HG03558 (cell line): ENCODE measurements around the gene DAAM2.

ENCODE experiments used
- ATAC-seq: cut with Tn5 transposase; IDR thresholded peaks from one replicate; pipeline ENCODE4 v1.9.1; 2021; ENCODE audit warnings: moderate number of reproducible peaks; ENCODE audit not compliant: unreplicated experiment; ENCODE audit errors: extremely low read depth

The DAAM2 gene

GRCh38 chr6:39841923-39842322 lies 49.7 kb downstream of the DAAM2 start:
- ATAC-seq: no peak

DNA sequence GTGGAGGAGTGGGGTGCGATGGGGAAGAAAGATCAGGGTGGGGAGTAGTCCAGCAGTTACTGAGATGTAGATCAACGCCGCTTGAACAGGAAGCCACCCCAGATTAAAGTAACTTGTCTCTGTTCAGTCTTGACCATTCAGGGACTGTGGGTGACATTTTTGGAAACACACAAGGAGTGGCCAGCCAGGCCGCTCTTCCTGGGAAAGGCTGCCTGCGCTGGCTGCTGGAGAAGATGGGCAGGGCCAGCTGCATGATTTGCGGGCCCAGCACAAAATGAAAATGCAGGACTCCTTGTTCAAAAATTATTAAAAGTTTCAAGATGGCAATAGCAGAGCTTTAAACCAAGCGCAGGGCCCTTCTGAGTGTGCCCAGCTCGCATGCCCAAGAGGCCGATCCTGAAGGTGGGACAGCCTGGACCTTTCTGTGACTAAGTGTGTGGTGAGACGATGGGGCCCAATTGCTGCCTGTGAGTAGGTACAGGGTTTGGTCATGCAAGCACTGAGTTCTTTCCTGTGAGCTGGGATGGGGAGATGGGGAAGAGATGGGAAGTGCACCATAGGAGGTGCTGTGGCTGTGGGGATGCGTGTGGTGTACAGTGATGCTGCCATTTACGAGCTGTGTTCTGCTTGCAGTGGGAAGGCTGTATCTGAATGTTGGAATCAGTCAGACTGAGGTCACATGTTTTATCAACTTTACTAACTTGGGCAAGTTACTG lies 51.3 kb downstream of the DAAM2 start:
- no peak for ATAC-seq

GRCh38 chr6:39844866-39845265 lies 52.7 kb downstream of the DAAM2 start:
- no peak for ATAC-seq

DNA sequence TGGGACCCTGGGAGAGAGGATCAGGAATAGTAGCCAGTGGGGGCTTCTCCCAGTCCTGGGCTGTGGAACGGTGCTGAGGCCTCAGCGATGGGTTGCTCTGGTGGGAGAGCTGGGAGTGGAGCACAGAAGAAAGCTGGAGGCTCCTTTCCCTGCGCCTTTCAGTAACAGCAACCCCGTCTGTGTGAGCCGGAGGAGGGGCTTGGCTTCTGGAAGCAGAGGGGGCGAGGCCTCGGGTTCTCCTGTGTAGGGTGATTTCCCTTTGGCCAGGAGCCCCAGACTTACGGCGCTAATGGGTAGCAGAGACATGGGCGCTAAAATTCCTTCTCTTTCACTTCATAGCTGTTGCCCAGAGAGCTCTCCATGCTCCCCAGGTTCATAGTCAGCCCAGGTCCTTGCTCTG lies 55.0 kb downstream of the DAAM2 start:
- ATAC-seq: no peak

DNA sequence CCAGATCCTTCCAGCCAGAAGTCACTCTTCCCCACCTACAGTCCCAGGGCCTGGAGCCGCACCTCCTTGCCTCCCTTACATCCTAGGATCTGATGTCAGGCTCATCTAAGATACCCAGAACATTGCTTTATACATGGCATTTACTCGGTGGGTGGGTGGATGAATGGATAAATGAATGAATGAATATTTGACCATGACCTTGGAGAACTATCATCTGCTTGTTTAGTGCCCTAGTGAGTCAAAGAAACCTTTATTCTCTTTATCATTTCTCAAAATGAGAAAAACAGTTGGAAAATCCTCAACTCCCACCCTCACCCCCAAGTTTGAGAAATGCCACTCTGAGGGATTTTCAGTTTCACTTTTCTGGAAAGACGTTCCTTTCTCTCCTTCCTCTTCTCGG lies 56.0 kb downstream of the DAAM2 start:
- no peak for ATAC-seq

GRCh38 chr6:39849228-39849627 lies 57.1 kb downstream of the DAAM2 start:
- ATAC-seq: no peak

DNA sequence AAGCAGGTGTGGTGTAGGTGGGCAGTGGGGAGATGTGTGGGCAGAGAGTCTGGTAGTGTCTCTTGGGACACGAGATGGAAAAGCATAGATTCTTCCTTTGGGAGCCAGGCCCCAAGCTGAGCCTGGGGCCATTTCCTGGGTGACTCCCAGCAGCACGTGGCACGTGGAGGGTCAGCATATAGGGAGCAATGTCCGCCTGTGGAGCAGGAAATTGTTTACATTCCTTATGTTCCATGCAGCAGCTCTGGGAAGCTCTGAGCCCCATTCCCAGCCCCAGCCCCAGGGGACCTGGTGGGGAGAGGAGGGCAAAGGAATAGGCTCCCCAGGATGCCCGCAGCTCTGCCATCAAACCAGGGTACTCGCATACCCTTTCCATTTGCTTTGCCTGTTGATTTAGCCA lies 57.6 kb downstream of the DAAM2 start:
- no peak for ATAC-seq

GRCh38 chr6:39850736-39851297 lies 58.6 kb downstream of the DAAM2 start:
- no peak for ATAC-seq

GRCh38 chr6:39851331-39851730 lies 59.2 kb downstream of the DAAM2 start:
- no peak for ATAC-seq

- ATAC-seq: no peak
Measured at GRCh38 chr6:39852324-39852723, 60.1 kb downstream of the DAAM2 start.

- no peak for ATAC-seq
Measured at GRCh38 chr6:39853604-39854003, 61.4 kb downstream of the DAAM2 start.

GRCh38 chr6:39855356-39855995 lies 63.3 kb downstream of the DAAM2 start:
- ATAC-seq: no peak

DNA sequence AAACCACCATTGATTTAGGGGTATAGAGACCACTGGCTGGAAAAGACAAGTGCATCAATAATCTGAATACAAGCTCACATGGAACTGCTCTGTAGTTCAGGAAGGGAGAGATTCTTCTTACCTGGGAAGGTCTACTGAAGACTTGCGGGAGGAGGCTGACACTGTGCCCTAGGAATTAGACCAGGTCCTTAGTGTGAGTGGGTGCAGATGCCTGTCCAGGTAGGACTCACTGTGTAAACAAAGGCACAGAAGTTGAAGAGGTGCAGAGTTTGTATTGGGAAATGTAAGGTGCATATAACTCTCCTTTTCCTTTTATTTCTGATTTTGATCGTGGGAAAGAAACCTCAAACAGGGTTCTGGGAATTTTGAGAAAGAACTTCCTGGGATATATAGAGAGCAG lies 66.8 kb downstream of the DAAM2 start:
- no peak for ATAC-seq

- ATAC-seq: no peak
Measured at GRCh38 chr6:39861663-39862062, 69.5 kb downstream of the DAAM2 start.

DNA sequence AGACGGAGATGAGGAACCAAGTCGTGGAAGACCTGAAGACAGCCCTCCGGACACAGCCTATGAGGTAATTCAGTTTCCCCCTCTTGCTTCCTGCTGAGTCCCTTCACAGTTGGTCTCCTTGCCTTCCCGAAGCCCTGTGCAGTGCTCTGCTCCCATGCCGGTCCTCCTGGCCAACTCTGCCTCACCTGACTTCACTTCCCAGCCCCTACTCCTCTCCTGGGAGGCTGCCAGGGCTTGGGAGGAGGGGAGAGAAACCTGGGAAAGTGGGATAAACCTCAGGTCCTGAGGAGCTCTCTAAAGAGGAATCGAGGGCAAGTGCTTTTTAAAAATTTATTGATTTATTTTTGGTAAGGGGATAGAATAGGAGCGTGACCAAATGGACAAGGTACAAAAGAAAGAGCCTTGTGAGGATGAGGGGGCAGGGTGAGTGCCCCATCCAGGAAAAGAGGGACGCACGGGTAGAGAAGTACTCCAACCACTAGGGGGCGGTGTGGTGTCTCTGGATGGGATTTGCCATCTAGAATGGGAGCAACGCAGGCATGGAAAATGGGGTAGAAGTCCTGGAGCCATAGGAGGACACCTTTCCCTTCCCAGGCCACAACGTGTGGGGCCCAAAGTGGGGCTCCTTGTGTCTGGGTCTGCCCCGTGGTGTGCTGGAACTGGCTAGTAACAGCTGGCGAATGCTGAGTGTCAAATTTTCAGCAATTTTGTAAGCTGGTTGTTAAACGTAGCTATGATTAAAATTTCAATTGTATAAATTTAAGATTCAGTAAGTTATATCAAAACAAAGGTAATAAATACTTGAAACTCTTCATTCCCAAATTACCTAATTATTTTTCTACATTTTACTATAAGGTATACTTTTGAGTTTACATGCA lies 73.1 kb downstream of the DAAM2 start:
- ATAC-seq: no peak

DNA sequence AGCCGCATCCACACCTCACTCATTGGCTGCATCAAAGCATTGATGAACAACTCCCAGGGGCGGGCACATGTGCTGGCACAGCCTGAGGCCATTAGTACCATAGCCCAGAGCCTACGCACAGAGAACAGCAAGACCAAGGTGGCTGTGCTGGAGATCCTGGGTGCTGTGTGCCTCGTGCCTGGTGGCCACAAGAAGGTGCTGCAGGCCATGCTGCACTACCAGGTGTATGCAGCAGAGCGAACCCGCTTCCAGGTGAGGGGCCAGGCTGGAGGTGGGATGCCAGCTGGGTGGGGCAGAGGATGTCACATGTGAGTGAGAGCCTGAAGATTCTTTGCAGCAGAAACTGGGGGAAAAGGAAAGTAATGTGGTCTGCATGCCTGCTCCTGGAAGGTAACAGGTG lies 75.4 kb downstream of the DAAM2 start:
- no peak for ATAC-seq

DNA sequence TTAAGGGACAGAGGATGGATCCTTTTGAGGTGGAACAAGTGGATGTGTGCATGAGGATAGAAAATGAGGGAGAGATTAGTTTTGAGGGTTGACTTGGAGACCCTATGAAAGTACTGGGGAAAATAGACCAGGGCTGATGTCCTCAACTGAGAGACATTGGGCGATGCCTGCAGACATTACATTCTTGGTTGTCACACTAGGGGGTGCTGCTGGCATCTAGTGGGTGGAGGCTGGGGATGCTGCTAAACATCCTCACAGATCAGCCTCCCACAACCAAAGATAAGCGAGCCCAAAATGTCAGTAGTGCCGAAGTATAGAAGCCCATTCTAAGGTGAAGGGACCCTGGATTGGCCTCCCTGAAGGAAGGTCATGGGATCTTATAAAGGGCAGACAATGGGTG lies 78.8 kb downstream of the DAAM2 start:
- ATAC-seq: no peak

DNA sequence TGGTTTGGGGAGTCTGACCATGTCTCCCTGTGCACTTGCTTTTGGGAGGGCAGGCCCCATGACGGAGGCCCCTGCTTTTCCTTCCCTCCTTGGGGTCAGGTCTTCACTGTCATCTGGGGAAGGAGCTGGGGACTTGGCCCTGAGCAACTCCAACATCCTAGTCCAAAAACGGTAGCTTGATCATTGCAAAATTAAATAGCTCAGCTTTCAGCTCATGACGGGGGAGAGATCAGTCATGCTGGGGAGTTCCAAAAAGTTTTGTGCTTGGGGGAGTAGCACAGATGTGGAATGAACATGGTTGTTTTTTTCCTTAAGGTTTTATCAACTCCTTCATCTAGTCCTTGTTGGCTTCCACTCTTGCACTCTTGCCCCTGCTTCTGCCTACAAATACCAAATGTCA lies 81.3 kb downstream of the DAAM2 start:
- no peak for ATAC-seq

GRCh38 chr6:39876111-39876510 lies 83.9 kb downstream of the DAAM2 start:
- no peak for ATAC-seq

DNA sequence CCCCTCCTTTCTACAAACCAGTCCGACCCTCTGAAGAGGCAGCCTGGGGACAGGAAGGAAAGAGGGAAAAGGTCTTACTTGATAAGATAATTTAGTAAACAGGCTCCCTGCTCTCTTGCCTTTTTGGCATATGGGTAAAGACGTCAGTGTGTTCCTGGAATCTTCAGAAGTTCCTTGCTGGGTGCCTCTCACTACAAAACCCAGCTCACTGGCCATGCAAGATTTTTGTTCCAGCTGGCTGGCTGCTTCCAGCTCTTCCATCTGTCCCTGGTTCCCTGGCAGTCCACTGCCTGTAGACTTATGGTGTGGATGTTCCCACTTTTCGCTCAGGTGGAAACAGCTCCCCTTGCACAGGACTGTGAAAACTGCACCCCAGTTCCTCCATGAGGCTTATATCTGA lies 84.7 kb downstream of the DAAM2 start:
- ATAC-seq: no peak

GRCh38 chr6:39879535-39879934 lies 87.4 kb downstream of the DAAM2 start:
- ATAC-seq: no peak
